GM18499 (cell line): ENCODE measurements around the gene RNF220.
"Not testable (repeated sequence)": the region's sequence is repeated elsewhere in the genome, so short reads cannot be mapped to it uniquely, and the experiment has no call there.

ENCODE experiments used
- ATAC-seq: cut with Tn5 transposase; IDR thresholded peaks from one replicate; pipeline ENCODE4 v1.9.1; 2021; ENCODE audit warnings: moderate number of reproducible peaks; ENCODE audit not compliant: insufficient read depth, unreplicated experiment

RNF220 gene

GRCh38 chr1:44484155-44484688 lies 79.2 kb downstream of the RNF220 start:
- no peak for ATAC-seq

GRCh38 chr1:44485229-44485933 lies 80.3 kb downstream of the RNF220 start:
- no peak for ATAC-seq

- ATAC-seq, result no peak
These were observed 80.9 kb downstream of the RNF220 start for GRCh38 chr1:44485934-44486460.

- ATAC-seq, result no peak
These were observed 84.4 kb downstream of the RNF220 start for GRCh38 chr1:44489481-44489880.

- no peak for ATAC-seq
These were observed 91.6 kb downstream of the RNF220 start for GRCh38 chr1:44496541-44497171.

GRCh38 chr1:44497422-44498170 lies 92.5 kb downstream of the RNF220 start:
- ATAC-seq, result no peak

- no peak for ATAC-seq
These were observed 94.3 kb downstream of the RNF220 start for GRCh38 chr1:44499306-44499705.

GRCh38 chr1:44500181-44501046 lies 95.4 kb downstream of the RNF220 start:
- ATAC-seq, result no peak

GRCh38 chr1:44501047-44501890 lies 96.2 kb downstream of the RNF220 start:
- no peak for ATAC-seq

GRCh38 chr1:44502823-44503222 lies 97.8 kb downstream of the RNF220 start:
- not testable (repeated sequence) for ATAC-seq

GRCh38 chr1:44503625-44504024 lies 98.6 kb downstream of the RNF220 start:
- ATAC-seq, result no peak

GRCh38 chr1:44505210-44505993 lies 100.3 kb downstream of the RNF220 start:
- no peak for ATAC-seq

GRCh38 chr1:44507490-44508396 lies 102.7 kb downstream of the RNF220 start:
- no peak for ATAC-seq

GRCh38 chr1:44508397-44508745 lies 103.3 kb downstream of the RNF220 start:
- no peak for ATAC-seq

- no peak for ATAC-seq
These were observed 106.3 kb downstream of the RNF220 start for GRCh38 chr1:44511363-44511762.

GRCh38 chr1:44511769-44512168 lies 106.7 kb downstream of the RNF220 start:
- no peak for ATAC-seq

GRCh38 chr1:44512313-44512885 lies 107.3 kb downstream of the RNF220 start:
- no peak for ATAC-seq
